ENCODE measurements around the gene HBZ. TPM values are rescaled to one million over a fixed set of nuclear protein-coding genes. Genes with fewer than 3 reads are reported as not detected.
"Not testable (repeated sequence)": the region's sequence is repeated elsewhere in the genome, so short reads cannot be mapped to it uniquely, and the experiment has no call there.

Gene HBZ
- total RNA-seq, 1 experiment from 2014 or later = not detected

DNA sequence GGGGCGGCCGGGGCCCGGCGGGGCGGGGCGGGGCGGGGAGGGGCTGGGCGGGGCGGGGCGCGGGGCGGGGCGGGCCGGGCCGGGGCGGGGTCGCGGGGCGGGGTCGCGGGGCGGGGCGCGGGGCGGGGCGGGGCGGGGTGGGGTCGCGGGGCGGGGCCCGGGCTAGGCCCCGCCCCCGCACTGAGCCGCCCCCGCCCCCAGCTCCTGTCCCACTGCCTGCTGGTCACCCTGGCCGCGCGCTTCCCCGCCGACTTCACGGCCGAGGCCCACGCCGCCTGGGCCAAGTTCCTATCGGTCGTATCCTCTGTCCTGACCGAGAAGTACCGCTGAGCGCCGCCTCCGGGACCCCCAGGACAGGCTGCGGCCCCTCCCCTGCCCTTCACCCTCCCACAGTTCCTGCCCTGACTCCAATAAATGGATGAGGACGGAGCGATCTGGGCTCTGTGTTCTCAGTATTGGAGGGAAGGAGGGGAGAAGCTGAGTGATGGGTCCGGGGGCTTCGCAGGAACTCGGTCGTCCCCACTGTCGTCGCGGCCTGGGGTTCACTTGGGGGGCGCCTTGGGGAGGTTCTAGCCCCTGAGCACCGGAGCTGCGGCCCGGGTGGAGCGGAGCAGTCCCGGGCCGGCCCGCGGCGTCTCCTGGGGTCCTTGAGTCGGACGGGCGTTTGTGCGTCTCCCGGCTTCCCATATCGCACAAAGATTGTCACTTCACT, 12.5 kb downstream of the HBZ start:
- DNase-seq (ENCODE audit: low read depth) = no peak

DNA sequence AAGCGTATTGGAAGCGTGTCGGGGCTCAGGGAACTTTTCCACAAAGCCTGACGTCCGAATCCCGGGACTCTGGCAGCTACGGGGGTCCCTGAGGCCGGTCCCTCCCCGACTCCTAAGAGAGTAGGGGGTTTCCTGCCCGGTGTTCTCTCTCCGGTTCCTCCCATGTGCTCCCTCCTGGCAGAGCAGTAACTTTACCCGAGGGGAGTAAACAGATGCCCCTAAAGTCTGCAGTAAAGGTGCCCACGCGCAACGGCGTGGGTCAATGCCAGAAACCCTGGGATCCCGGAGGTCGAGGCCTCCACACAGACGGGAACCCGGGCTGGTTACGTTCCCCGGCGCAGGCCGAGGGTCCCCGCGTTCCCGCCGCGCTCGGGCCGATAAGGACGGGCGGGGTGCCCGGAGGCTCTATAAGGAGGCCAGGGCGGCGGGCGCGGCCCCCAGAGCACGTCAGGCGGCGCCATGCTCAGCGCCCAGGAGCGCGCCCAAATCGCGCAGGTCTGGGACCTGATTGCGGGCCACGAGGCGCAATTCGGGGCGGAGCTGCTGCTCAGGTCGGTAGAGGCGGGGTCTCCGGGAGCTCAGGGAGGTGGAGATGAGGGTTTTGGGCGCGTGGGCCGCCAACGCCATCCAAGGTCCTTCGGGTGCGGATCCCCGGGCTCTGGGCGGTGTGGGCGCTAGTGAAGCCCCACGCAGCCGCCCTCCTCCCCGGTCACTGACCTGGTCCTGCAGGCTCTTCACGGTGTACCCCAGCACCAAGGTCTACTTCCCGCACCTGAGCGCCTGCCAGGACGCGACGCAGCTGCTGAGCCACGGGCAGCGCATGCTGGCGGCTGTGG, 13.3 kb downstream of the HBZ start, which contains the start of gene HBM:
HBM (plus strand) TSS at position 440 of the 836 bp plus-strand sequence; CDS start at position 460, 20 bp downstream.
- DNase-seq (ENCODE audit: low read depth) = no peak

- no peak for DNase-seq (ENCODE audit: low read depth)
Observed at GRCh38 chr16:166375-167121, 14.1 kb downstream of the HBZ start.

DNA sequence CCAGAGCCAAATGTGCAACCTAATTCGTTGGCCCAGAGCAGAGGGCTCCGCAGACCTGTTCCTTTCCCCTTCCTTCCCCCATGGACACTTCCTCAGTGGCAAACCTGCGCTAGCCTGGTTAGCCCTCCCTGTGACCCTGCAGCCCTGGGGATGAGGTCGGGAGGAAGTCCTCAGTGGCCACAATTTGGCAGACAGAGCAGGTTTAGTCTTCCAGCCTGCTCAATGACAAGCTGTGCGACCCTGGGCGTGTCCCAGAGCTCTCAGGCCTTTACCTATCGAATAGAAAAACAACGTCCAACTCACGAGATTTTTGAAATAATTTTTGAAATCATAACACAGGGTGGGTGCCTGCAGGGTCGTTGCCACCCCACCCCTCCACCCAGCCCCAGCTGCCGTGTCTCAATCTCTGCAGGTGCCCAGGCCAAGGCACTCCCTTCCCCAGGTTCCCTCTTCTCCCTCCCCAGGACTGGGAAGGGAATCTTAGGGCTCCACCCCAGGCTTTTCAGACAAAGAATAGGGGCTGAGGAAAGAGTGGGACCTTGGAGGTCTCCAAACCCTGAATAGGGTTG, 14.8 kb downstream of the HBZ start:
- DNase-seq (ENCODE audit: low read depth) = no peak

DNA sequence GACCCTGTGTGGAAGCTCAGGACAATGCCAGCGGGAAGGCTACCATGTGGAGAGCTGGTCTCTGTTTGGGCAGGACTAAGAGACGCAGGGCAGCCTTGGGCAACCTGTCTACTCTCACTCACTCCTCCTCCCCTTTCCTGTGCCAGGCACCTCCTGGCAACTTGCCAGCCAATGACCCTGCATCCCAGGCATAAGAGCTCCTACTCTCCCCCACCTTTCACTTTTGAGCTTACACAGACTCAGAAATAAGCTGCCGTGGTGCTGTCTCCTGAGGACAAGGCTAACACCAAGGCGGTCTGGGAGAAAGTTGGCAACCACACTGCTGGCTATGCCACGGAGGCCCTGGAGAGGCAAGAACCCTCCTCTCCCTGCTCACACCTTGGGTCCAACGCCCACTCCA, 16.0 kb downstream of the HBZ start:
- DNase-seq (ENCODE audit: low read depth) = no peak

- no peak for DNase-seq (ENCODE audit: low read depth)
Observed at GRCh38 chr16:169014-169413, 16.6 kb downstream of the HBZ start.

DNA sequence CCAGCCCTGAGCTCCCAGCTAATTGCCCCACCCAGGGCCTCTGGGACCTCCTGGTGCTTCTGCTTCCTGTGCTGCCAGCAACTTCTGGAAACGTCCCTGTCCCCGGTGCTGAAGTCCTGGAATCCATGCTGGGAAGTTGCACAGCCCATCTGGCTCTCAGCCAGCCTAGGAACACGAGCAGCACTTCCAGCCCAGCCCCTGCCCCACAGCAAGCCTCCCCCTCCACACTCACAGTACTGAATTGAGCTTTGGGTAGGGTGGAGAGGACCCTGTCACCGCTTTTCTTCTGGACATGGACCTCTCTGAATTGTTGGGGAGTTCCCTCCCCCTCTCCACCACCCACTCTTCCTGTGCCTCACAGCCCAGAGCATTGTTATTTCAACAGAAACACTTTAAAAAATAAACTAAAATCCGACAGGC, 17.7 kb downstream of the HBZ start:
- not testable (repeated sequence) for DNase-seq (ENCODE audit: low read depth)

DNA sequence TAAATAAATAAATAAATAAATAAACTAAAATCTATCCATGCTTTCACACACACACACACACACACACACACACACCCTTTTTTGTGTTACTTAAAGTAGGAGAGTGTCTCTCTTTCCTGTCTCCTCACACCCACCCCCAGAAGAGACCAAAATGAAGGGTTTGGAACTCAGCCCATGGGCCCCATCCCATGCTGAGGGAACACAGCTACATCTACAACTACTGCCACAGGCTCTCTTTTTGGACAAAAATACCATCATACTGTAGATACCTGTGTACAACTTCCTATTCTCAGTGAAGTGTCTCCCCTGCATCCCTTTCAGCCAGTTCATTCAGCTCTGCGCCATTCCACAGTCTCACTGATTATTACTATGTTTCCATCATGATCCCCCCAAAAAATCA, 18.3 kb downstream of the HBZ start:
- DNase-seq (ENCODE audit: low read depth) = no peak

GRCh38 chr16:172374-172941, 20.0 kb downstream of the HBZ start, which contains the start of gene HBA2:
Gene HBA2, plus strand, starts transcription at chr16:172876. Its CDS starts 37 bp downstream, at chr16:172913.
- not testable (repeated sequence) for DNase-seq (ENCODE audit: low read depth)

- not testable (repeated sequence) for DNase-seq (ENCODE audit: low read depth)
Observed at GRCh38 chr16:173211-173854, 20.9 kb downstream of the HBZ start.

- DNase-seq (ENCODE audit: low read depth) = not testable (repeated sequence)
Observed at GRCh38 chr16:173928-174769, 21.7 kb downstream of the HBZ start.

- no peak for DNase-seq (ENCODE audit: low read depth)
Observed at GRCh38 chr16:175011-175949, 22.8 kb downstream of the HBZ start.

- DNase-seq (ENCODE audit: low read depth) = not testable (repeated sequence)
Observed at GRCh38 chr16:176006-176405, 23.6 kb downstream of the HBZ start.

- DNase-seq (ENCODE audit: low read depth) = not testable (repeated sequence)
Observed at GRCh38 chr16:176477-177382, 24.3 kb downstream of the HBZ start, which contains the start of gene HBA1. Gene HBA1, plus strand, starts transcription at chr16:176680. Its CDS starts 37 bp downstream, at chr16:176717.

GRCh38 chr16:177394-177822, 25.0 kb downstream of the HBZ start:
- no peak for DNase-seq (ENCODE audit: low read depth)

- no peak for DNase-seq (ENCODE audit: low read depth)
Observed at GRCh38 chr16:177981-178667, 25.7 kb downstream of the HBZ start.

- DNase-seq (ENCODE audit: low read depth) = no peak
Observed at GRCh38 chr16:178668-179015, 26.2 kb downstream of the HBZ start.

Data from M059J (cell line).